PC-3 (cell line): ENCODE results near the gene SH3BGRL3.

Source experiments
- EZH2 ChIP-seq: fragments of 300-600 bp; sonication (generic); IDR thresholded peaks from one replicate; pipeline ENCODE4 v1.6.1; 2017; ENCODE audit warnings: antibody characterized with exemption, mild to moderate bottlenecking, low read length; ENCODE audit not compliant: unreplicated experiment
- TF ChIP-seq, protein P1 (sequence below): fragments of 300-600 bp; sonication (generic); conservative IDR thresholded peaks from 2 replicates; pipeline ENCODE4 v1.5.1; 2017; ENCODE audit warnings: antibody characterized with exemption, low read depth, mild to moderate bottlenecking, low read length

DNA sequence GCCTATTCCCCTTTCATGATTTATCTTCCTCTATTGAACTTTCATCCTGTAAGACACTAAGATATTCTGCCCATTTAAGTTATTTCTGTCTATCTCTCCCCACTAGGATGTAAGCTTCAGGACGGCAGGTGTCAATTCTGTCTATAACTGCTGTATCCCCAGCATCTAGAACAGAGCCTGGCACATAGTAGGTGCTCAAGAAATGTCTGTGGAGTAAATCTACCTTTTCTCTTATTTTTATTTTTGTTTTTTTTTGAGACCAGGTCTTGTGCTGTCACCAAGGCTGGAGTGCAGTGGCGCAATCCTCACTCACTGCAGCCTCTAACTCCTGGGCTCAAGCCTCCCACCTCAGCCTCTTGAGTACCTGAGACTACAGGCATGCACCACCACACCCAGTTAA, 43.5 kb downstream of the SH3BGRL3 start:
- TF ChIP-seq EZH2 = no peak
- TF ChIP-seq, protein P1, sequence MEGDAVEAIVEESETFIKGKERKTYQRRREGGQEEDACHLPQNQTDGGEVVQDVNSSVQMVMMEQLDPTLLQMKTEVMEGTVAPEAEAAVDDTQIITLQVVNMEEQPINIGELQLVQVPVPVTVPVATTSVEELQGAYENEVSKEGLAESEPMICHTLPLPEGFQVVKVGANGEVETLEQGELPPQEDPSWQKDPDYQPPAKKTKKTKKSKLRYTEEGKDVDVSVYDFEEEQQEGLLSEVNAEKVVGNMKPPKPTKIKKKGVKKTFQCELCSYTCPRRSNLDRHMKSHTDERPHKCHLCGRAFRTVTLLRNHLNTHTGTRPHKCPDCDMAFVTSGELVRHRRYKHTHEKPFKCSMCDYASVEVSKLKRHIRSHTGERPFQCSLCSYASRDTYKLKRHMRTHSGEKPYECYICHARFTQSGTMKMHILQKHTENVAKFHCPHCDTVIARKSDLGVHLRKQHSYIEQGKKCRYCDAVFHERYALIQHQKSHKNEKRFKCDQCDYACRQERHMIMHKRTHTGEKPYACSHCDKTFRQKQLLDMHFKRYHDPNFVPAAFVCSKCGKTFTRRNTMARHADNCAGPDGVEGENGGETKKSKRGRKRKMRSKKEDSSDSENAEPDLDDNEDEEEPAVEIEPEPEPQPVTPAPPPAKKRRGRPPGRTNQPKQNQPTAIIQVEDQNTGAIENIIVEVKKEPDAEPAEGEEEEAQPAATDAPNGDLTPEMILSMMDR = no peak
